Hematopoietic multipotent progenitor cell treated with erythropoietin and hydrocortisone succinate and interleukin-3 and kit ligand, for 8 days (in vitro differentiated cells): ENCODE measurements around the gene NFE2L2.
A peak's percentile ranks its signal among the peaks of the same experiment; 100 is the strongest.
"Not testable (repeated sequence)": the region's sequence is repeated elsewhere in the genome, so short reads cannot be mapped to it uniquely, and the experiment has no call there.

Experiments
- DNase-seq: peaks from one replicate; pipeline ENCODE4 v3.0.0-alpha.2; 2015

The NFE2L2 gene

DNA sequence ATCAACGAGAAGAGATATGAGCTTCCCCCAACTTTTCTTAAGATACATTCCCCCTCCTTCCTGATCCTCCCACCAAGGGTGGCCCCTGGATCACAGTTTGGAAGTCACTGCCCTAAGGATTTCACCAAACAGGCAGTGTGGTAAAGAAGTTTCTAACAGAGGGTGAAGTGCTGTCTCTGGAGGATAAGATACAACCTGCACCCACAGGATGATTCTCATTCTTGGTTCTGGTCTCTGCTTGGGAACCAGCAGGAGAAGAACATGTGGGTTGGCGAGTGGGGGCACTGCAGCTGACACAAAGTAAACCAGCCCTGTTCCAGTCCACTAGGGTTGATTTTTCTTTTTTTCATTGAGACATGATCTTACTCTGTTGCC is 9.3 kb downstream of the NFE2L2 start:
- no peak for DNase-seq

DNA sequence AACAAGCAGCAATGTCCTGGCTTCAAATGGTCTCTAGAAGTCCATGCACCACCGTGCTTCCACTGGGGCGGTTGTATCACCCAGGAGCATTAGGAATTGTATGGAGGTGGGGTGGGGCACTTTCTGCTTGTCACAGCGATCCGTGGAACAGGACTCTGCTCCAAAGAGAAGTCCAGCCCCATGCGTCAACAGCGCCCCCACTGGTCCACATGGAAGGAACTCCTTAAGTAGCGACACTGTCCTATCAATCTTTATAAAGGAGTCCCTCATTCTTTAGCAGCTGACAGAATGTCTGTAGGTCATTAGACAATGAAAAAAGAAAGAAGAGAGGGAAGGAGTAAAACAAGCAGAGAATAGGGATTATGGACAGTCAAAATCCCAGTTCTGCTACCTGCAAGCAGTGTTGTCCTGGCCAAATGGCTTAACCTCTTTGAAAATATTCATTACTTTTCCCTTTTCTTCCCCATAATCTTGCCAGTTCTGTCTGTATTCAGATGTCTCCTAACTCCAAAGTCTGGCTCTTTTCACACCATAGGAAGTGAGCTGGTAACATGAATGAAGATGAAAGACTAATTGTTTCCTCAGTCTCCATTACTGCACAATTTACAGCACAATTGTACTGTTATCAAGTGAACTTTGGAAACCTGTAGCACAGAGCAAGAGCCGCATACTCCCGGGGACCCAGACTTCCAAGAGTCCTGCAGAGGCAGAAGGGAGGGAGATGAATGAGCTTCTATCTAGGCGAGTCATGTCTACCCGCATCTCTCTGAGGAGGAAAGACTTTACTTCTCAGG is 9.9 kb downstream of the NFE2L2 start:
- DNase-seq, result peak; percentile 48

DNA sequence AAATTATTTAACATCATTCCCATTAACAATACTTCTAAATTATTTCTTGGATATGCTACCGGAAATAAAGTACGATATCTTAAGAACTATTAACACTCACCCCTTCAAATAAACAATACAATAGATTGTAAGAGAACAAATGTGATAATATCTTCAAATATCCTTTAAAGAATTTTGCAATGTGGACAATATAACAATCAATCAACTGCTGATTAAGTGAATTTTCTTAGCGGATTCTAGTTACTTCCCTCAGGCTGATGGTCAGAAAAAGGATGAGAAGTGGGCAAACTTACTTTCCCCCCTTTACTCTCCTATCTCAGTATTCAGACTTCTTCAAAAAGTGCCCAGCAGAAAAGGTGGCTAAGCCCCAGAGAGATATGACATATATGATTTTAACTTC is 10.8 kb downstream of the NFE2L2 start:
- DNase-seq, result no peak

DNA sequence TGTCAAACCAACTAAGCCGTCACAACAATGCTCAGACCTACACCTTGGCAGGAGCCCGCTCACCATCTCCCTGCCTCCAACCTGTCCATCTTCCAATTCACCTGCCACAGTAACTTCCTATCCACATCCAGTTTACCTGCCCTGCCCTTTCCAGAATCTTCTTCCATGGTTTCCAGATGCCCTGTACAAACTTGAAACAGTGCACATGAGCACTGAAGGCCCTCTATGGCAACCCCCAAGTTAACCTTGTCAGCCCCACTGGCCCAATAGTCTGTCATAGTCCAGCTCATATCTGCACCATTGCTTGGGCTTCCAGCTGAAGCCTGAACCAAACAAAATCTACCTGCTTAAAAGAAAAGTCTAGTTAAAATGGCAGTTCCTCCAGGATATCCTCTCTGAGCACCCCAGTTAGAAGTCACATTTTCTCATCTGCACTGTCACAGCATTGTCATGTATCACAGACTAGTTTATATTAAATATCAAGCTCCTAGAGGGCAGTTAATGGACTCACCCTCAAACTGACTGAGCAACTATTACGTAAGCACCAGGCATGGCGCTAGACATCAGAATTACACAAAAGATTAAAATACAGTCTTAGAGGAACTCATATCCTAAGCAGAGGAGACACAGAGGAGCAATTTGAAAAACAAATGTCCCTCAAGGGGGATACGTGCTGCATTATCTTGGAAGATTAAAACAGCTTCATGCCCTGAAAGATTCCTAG is 11.6 kb downstream of the NFE2L2 start:
- no peak for DNase-seq

DNA sequence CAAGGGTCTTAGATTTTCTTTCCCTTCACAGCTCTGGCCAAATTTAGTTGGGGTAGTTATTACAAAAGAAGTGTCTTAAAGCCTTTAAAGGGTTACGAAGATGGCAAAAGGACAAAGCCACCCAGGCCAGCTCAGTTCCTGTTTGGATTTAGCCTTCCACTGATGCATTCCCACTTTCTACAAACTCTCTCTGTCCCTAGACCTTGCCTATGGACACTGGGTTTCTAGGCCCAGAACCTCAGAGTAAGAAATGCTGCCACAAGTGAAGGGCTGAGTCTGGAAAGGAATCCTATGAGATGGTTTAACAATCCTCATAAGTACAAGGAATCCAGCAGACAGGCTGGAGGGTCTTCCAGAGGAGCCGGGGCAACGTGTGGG is 13.4 kb downstream of the NFE2L2 start:
- no peak for DNase-seq

DNA sequence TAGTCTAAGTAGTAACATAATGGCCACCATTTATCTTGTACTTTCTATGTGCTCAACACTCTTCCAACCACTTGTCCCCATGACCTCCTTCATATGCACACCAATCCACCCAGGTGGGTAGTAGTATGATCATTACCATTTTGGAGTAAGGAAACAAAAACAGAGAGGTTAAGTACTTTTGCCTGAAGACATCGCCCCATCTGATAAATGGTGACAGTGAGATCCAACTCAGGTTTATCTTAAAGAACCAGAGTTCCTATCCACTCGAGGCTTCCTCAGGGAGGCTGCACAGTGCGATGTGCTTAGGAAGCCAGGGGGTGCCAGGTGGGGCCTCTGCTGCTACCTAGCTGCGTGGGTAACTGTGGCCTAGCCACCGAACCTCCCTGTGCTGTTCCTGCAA is 14.1 kb downstream of the NFE2L2 start:
- no peak for DNase-seq

DNA sequence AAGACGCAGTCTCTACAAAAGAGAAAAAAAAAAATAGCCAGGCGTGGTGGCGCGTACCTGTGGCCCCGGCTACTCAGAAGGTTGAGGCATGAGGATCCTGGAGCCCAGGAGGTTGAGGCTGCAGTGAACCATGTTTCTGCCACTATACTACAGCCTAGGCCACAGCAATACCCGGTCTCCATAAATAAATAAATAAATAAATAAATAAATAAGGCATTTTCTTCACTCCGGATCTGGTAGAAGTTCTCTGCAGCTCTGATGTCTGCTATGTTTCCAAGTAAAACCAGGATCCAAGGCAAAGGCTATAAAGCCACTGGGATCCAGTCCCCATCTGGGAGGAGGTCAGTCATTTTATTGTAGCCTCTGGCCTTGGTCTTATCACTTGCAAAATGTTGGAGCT is 15.5 kb downstream of the NFE2L2 start:
- no peak for DNase-seq

DNA sequence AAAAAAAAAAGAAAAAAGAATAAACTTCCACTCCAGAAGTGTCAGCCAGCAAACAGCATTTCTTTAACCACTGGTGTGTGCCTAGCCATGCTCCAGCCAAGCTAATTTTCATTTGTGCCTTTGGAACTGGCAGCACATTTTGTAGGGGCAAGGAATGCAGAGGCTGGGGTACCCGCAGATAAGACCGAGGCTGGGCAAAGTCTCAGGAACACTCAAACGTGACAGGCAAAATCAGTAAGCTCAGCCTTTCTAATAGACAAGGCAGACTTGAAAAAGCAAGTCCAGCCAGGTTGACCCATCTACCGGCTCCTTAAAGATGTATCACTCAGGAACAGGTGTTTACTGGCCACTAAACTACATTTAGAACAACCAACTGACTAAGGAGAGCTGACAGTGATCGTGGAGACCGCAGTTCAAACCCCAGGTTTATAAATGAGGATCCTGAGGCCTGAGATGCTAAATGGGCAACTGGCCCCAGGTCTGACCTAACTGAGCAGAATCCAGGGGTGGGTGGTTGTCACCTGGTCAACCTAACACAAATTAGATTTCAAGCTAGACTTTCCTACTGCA is 16.7 kb downstream of the NFE2L2 start:
- no peak for DNase-seq

DNA sequence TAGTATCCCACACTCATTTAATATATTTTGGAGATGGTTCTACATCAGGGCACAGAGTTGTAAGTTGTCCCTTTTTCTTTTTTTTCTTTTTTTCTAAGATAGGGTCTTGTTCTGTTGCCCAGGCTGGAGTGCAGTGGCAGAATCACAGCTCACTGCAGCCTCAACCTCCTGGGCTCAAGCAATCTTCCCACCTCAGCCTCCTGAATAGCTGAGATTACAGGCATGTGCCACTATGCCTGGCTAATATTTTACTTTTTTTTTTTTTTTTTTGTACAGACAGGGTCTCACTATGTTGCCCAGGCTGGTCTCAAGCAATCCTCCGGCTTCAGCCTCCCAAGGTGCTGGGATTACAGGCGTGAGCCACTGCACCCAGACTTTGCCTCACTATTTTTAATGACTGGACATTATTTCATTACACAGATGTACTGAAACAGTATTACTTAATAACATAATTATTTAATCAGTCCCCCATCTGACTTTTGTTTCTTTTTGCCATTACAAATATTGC is 17.9 kb downstream of the NFE2L2 start:
- DNase-seq, result not testable (repeated sequence)

DNA sequence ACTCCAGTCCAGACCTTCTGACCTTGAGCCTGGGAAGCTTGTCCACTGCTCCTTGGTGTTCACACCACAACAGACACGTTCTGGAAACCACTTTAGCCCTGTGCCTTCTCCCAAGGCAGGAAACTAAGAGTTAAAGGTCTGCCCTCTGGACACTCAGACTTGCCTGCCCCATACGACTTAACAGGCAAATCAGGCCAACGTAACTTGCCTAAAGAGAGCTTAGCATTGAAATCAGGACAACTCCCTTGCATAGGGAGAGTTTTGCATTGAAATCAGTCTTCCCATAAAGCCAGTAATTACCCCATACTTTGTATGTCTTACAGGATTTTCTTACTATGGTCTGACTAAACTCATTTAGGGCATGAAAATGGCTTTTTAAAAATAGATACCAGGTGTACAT is 18.5 kb downstream of the NFE2L2 start:
- no peak for DNase-seq

DNA sequence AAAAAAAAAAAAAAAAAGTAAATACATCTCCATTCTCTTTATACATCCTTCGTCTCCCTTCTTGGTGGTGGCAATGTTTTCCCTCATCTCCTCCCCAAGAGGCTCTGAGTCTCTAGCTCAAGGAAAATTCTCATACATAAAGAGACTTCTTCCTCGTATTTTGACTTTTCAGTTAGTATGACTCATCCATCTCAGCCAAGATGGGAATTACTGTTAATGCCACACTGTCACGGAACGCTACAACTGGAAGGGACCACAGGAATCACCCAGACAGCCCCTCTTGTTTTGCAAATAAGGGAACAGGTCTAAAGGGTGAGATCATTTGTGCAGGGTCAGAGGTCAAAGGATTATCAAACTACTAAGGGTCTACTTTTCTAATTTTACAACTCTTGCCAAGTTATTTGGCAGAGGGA is 19.5 kb downstream of the NFE2L2 start:
- DNase-seq, result no peak

DNA sequence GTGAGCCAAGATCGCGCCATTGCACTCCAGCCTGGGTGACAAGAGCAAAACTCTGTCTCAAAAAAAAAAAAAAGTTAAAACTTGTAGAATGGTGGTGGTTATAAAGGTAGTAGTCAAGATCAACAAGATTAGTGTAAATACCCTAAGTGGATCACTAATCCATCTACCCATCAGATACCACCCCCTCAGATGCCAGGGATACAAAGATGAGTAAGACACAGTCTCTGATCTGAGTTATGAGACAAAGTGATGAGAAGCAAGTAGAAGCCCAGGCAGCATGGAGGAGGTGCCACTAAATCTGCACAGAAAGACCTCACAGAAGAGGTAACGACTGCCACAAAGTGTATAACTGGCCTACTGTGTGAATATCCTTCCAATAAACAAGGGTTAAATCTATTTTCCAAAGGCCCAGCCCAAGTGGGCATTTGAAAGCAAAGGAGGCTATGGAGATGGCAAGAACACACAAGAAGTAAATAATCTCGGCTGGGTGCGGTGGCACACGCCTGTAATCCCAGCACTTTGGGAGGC is 20.2 kb downstream of the NFE2L2 start:
- no peak for DNase-seq

DNA sequence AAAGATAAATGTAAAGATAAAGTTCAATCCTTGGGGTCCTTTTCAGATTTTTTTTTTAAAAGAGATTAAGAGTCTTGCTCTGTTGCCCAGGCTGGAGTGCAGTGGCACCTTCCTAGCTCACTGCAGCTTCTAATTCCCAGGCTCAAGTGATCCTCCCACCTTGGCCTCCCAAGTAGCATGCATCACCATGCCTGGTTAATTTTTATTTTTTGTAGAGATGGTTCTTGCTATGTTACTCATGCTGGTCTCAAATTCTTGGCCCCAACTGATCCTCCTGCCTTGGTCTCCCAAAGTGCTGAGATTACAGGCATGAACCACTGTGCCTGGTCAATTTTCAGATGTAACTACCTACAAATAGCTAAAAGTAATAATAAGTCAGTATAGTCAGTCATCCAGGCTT is 21.1 kb downstream of the NFE2L2 start:
- DNase-seq, result no peak

DNA sequence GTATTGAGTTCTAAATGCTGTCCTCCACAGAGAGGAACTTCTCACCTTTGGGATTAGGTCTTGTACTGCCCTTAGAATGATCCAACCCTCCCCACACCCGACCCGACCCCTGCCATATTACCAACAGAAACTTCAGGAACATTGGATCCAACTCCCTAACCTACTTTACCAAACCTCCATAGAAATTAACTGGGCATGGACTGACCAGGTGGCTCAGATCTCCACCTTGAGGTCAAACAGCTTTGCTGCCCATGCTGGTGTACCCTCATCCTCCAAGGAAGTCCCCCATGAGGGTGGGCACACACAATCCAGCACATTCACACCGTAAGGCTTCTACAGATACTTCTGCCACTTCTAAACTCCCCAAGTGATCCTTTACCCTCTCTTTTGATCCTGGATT is 21.5 kb downstream of the NFE2L2 start:
- no peak for DNase-seq

DNA sequence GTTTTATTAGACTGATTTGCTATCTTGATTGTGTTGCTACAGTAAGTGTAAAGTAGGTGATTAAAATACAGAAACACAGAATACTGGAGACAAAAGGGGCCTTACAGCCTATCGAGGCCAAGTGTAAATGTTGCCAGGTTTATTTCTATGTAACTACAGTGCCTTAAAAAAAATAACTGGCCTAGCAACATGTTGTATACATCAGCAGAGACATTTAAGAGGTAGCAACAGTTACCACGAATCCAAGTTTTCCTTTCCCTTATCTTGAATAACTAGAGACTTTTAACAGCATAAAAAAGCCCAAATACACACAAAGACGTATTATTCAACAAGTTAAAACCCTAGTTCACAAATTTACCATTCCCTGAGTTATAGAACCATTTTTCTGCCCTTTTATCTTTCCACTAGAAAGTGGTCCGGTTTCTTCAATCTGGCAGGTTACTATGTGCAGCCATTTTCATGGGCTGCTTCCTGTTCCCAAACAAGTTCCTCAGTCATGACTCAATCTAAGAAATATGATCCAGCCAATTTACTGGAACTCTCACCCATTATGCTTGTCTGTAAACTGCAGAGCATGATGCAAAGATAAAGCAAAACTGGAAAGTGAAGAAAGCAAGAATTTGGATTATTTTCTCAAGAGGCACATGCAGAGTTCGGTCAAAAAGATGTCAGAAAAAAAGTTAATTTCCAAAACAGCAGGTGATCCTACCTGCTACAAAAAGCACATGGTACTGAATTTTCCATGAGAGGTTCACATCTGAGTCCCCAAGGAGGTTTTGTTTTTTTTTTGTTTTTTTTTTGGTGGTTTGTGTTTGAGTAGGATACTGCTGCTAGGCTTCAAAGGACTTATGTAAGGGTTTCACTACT is 22.2 kb downstream of the NFE2L2 start:
- no peak for DNase-seq

DNA sequence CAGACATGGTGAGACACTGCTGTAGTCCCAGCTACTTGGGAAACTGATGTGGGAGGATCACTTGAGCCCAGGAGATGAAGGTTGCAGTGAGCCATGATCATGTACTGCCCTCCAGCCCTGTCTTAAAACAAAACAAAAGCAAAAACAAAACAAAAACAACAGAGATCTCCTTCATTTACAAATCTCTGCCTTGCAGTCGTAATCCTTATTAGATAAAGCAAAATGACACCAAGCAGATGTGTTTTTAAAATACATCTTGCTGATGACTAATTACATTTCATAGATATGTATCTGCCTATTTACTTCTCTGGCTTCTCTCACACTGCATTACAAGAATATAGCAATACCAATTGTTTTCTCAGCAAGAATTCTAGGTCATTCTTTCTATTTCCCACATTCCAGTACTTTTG is 22.8 kb downstream of the NFE2L2 start:
- no peak for DNase-seq

DNA sequence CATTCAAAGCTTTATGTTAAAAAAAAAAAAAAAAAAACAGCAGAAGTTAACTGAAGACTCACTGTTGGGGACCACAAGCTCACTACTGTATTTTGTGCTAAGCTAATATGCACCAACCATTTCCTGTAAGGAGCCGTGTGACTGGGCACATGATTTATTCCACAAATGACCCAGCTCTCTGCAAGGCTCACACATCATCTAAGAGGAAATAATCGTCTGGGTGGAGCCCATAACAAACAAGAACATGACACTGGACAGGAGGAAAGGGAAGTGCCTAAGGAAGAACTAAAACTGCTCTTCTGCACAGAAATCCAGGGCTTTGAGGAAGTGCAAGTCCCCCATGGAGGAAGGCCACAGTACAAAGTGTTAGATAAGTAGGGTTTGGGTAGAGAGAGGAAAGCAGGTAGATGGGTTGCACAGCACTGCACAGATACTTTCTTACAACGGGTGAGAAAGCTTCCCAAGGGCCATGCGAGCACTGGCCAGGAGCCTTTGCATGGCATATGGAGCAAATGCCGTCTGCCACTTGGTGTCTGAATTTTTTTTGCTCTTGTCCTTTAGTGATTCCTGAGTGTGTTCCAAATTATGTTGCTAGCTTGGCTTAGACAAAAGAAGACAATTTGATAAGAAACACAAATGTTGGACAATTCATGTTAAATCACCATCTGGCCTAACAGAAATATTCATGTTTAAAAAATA is 24.4 kb downstream of the NFE2L2 start:
- DNase-seq, result peak; percentile 52

DNA sequence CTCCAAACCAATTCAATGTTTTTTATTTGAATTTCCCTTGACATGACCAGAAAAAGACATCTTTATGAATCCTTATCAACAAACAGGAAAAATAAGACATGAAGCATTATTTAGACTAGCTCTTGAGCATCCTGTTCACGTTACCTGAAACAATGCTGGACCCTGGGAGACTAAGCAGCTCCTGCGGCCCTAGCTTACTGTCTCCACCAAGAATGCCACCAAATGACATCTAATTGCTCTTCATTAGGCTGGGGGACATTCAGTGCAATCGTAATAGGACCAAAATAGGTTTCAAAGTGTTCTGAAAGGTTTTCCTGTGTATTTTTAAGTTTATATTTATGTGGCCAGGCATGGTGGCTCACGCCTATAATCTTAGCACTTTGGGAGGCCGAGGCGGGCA is 25.5 kb downstream of the NFE2L2 start:
- DNase-seq, result no peak

DNA sequence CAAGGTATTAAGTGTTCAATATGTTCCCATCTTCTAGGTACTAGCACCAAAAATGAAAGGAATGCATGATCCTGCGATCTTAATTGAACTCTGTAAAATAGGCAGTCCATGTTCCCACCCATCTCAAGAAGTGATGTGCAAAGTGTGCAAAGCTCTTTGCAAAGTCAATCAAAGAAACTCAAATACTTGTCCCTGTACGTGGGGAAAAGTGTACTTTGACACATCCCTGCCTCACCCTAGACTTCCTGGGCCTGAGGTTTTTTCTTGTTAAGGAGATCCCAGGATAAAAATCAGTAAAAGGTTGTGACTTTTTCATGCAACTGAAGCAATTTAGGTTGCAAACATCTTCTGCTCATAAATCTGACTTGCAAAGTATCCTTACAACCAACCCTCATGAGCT is 26.6 kb downstream of the NFE2L2 start:
- DNase-seq, result no peak

DNA sequence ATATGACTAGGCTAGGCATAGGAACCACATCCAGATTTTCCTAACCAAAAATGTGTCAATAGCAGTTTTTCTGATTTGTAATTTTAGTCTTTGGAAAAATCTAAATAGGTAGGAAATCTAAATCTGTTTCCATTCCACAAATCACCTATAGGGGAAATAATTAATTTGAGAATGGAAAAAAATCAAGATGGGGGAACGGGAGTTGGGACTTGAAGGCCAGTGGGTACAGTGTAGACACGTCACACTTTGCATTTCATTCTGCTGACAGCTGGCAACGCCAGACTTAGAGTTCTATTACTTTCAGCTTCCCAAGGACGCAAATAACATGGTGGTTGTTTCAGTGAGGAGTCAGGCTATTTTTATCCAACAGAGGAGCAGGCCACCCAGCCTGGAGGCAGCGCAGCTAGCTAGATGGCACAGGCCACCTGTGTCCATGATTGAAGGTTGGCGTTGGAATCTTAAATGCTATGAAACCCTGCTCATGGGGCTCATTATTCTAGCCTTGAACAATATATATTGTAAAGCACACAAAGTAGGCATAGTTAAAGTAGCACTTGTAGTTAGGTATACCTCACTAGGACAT is 28.6 kb downstream of the NFE2L2 start:
- no peak for DNase-seq

DNA sequence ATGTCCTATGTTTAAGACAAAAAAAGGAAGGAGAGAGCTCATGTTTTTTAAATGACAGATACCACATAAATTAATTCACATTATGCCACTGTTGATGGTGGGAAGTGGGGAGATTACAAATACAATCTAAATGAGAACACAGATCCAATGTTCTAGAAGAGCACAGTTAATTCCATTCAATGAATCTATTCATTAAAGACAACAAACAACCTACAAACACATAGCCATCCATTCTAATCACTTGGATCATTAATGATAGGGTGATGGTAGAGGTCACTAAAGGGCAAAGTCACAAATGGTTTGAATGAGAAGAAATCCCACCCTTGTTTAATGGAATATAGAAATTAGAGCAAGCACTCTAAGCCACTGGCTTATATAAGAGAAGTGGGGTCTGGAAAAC is 30.3 kb downstream of the NFE2L2 start:
- no peak for DNase-seq
